Astrocyte (in vitro differentiated cells and primary cell): Measurements from ENCODE around the gene RALGAPA1. TPM values are rescaled to one million over a fixed set of nuclear protein-coding genes. Genes with fewer than 3 reads are reported as not detected.

Experiments
- DNase-seq: peaks from one replicate; pipeline ENCODE4 v3.0.0-alpha.2; 2010; ENCODE audit warnings: low read depth
- FAIRE-seq: peaks from 2 replicates; lab custom pipeline; 2011; peaks lifted over from hg19 to GRCh38; lab: Jason Lieb, UNC
- H2AFZ ChIP-seq: 2 replicates; pipeline ENCODE4 v1.6.0; 2012; ENCODE audit warnings: low read depth, low read length, inconsistent platforms
- H3K27ac ChIP-seq: 2 replicates; pipeline ENCODE4 v1.5.1; 2011; ENCODE audit warnings: low read depth, low read length, inconsistent platforms
- H3K27me3 ChIP-seq: 2 replicates; pipeline ENCODE4 v1.6.0; 2011; ENCODE audit warnings: low read length, inconsistent platforms; ENCODE audit not compliant: insufficient read depth
- H3K36me3 ChIP-seq: 2 replicates; pipeline ENCODE4 v1.5.1; 2011; ENCODE audit warnings: low read length, inconsistent platforms; ENCODE audit not compliant: insufficient read depth
- H3K4me1 ChIP-seq: 2 replicates; pipeline ENCODE4 v1.5.1; 2011; ENCODE audit warnings: low read length, inconsistent platforms; ENCODE audit not compliant: insufficient read depth
- H3K4me2 ChIP-seq: 2 replicates; pipeline ENCODE4 v1.6.0; 2012; ENCODE audit warnings: low read length, inconsistent platforms
- H3K4me3 ChIP-seq: 2 replicates; pipeline ENCODE4 v1.5.1; 2011; ENCODE audit warnings: low read depth, mild to moderate bottlenecking, low read length, inconsistent platforms; ENCODE audit not compliant: insufficient read depth
- H3K79me2 ChIP-seq: 2 replicates; pipeline ENCODE4 v1.6.0; 2012; ENCODE audit warnings: mild to moderate bottlenecking, low read length, inconsistent platforms; ENCODE audit not compliant: insufficient read depth
- H3K9ac ChIP-seq: 2 replicates; pipeline ENCODE4 v1.6.0; 2012; ENCODE audit warnings: mild to moderate bottlenecking, low read length, inconsistent platforms
- H3K9me3 ChIP-seq: 2 replicates; pipeline ENCODE4 v1.5.1; 2012; ENCODE audit warnings: low read depth, mild to moderate bottlenecking, low read length, inconsistent platforms; ENCODE audit not compliant: insufficient read depth
- H4K20me1 ChIP-seq: 2 replicates; pipeline ENCODE4 v1.6.0; 2012; ENCODE audit warnings: low read length, inconsistent platforms; ENCODE audit not compliant: insufficient read depth
- H3K27ac Mint-ChIP-seq: one replicate; pipeline ENCODE4 v1.8.0; 2021; ENCODE audit warnings: mild to moderate bottlenecking, mixed read lengths; ENCODE audit not compliant: unreplicated experiment
- H3K27me3 Mint-ChIP-seq: one replicate; pipeline ENCODE4 v1.8.0; 2021; ENCODE audit warnings: low read depth, mixed read lengths; ENCODE audit not compliant: unreplicated experiment
- H3K36me3 Mint-ChIP-seq: one replicate; pipeline ENCODE4 v1.8.0; 2021; ENCODE audit warnings: low read depth, mixed read lengths; ENCODE audit not compliant: unreplicated experiment
- H3K4me1 Mint-ChIP-seq: one replicate; pipeline ENCODE4 v1.8.0; 2021; ENCODE audit warnings: low read depth, mixed read lengths; ENCODE audit not compliant: unreplicated experiment
- H3K4me3 Mint-ChIP-seq: one replicate; pipeline ENCODE4 v1.8.0; 2021; ENCODE audit warnings: mild to moderate bottlenecking, moderate library complexity, mixed read lengths; ENCODE audit not compliant: unreplicated experiment
- H3K9me3 Mint-ChIP-seq: one replicate; pipeline ENCODE4 v1.8.0; 2021; ENCODE audit warnings: mild to moderate bottlenecking, mixed read lengths; ENCODE audit not compliant: unreplicated experiment
- CTCF ChIP-seq: IDR thresholded peaks from 2 replicates; pipeline ENCODE4 v1.5.1; 2011; ENCODE audit warnings: low read depth, mild to moderate bottlenecking, inconsistent platforms, low read length, moderate library complexity; ENCODE audit not compliant: insufficient read depth
- EZH2 ChIP-seq: IDR thresholded peaks from 2 replicates; pipeline ENCODE4 v1.6.1; 2012; ENCODE audit warnings: mild to moderate bottlenecking, low read length, inconsistent platforms; ENCODE audit not compliant: insufficient read depth
- total RNA-seq: library from RNA; stranded (reverse); gene quantifications from 2 replicates; pipeline ENCODE4 v1.2.1, GENCODE V29; 2021

Gene RALGAPA1
- total RNA-seq, 1 donor from 2014 or later = 24.8 TPM

DNA sequence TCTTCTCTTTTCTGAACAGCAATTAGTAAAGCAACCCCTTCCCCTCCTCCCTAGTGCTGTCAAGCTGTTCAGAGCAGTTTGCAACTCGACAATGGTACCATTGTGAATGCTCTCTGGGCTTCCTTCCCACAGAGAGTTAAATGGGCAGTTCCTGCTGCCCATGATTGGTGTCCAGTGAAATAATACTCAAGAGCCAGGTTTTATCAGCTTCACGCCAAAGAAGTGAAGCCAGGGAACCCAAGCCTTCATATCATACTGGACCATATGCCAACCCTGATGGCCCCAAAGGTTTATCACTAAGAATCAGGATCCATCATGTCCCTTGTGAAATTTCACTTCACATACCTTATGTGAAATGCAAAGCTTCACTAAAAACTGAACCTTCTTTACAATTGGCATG lies 250.4 kb downstream of the RALGAPA1 start:
- Histone ChIP-seq H3K27ac (no peak overlapping the region), H3K9ac (no peak overlapping the region), H3K27me3 (no peaks in the 10 kb centered on the region), H3K4me3 (no peak overlapping the region), H3K9me3 (no peaks in the 10 kb centered on the region), H3K79me2 (no peaks in the 10 kb centered on the region), H2AFZ (no peak overlapping the region), H3K4me2 (no peak overlapping the region), H3K4me1 (no peaks in the 10 kb centered on the region), H4K20me1 (no peaks in the 10 kb centered on the region), H3K36me3 (no peaks in the 10 kb centered on the region)
- DNase-seq = no peak
- no peaks in the 10 kb centered on the region for H3K9me3 Mint-ChIP-seq
- no peak overlapping the region for H3K27ac Mint-ChIP-seq
- no peaks in the 10 kb centered on the region for H3K36me3 Mint-ChIP-seq
- no peak overlapping the region for H3K4me3 Mint-ChIP-seq
- no peaks in the 10 kb centered on the region for H3K27me3 Mint-ChIP-seq
- H3K4me1 Mint-ChIP-seq = peaks cover 4% of the 10 kb centered on the region
- FAIRE-seq = no peak
- TF ChIP-seq CTCF = no peak
- no peak for TF ChIP-seq EZH2

- Mint-ChIP-seq H3K4me1 (peaks cover 9% of the 10 kb centered on the region), H3K4me3 (no peak overlapping the region), H3K27ac (no peak overlapping the region), H3K36me3 (no peaks in the 10 kb centered on the region), H3K27me3 (no peaks in the 10 kb centered on the region), H3K9me3 (no peaks in the 10 kb centered on the region)
- H3K79me2 ChIP-seq = no peaks in the 10 kb centered on the region
- DNase-seq (no peak), FAIRE-seq (no peak)
- H3K36me3 ChIP-seq = no peaks in the 10 kb centered on the region
- no peaks in the 10 kb centered on the region for H3K9me3 ChIP-seq
- H4K20me1 ChIP-seq = no peaks in the 10 kb centered on the region
- H3K4me3 ChIP-seq = no peak overlapping the region
- H3K9ac ChIP-seq = no peak overlapping the region
- no peaks in the 10 kb centered on the region for H3K4me1 ChIP-seq
- H3K4me2 ChIP-seq = no peak overlapping the region
- H3K27me3 ChIP-seq = no peaks in the 10 kb centered on the region
- no peak overlapping the region for H3K27ac ChIP-seq
- no peak overlapping the region for H2AFZ ChIP-seq
- no peak for TF ChIP-seq EZH2
- TF ChIP-seq CTCF = no peak
Observed at GRCh38 chr14:35557221-35557747, 251.8 kb downstream of the RALGAPA1 start.

- Mint-ChIP-seq H3K36me3 (no peaks in the 10 kb centered on the region), H3K9me3 (no peaks in the 10 kb centered on the region), H3K27me3 (no peaks in the 10 kb centered on the region), H3K4me3 (no peak overlapping the region), H3K4me1 (peaks cover 9% of the 10 kb centered on the region), H3K27ac (no peak overlapping the region)
- H3K36me3 ChIP-seq = no peaks in the 10 kb centered on the region
- no peaks in the 10 kb centered on the region for H4K20me1 ChIP-seq
- no peaks in the 10 kb centered on the region for H3K79me2 ChIP-seq
- FAIRE-seq (no peak), DNase-seq (no peak)
- H3K4me3 ChIP-seq = no peak overlapping the region
- no peak overlapping the region for H3K9ac ChIP-seq
- no peaks in the 10 kb centered on the region for H3K4me1 ChIP-seq
- H3K27me3 ChIP-seq = no peaks in the 10 kb centered on the region
- H3K4me2 ChIP-seq = no peak overlapping the region
- no peak overlapping the region for H2AFZ ChIP-seq
- TF ChIP-seq CTCF (no peak), EZH2 (no peak)
- H3K9me3 ChIP-seq = no peaks in the 10 kb centered on the region
- H3K27ac ChIP-seq = no peak overlapping the region
Observed at GRCh38 chr14:35556548-35556947, 252.5 kb downstream of the RALGAPA1 start.
